Esophagus muscularis mucosa (tissue), 3 donors: Measurements from ENCODE around the gene STK24.

Experiments
- POLR2A ChIP-seq: fragments of 450-650 bp; IDR thresholded peaks from one replicate; pipeline ENCODE4 v1.6.1; 2017; ENCODE audit warnings: antibody characterized with exemption, moderate library complexity, mild to moderate bottlenecking, low read depth
- POLR2AphosphoS5 ChIP-seq, 2 donors: sonication (generic); formaldehyde crosslinking; IDR thresholded peaks; one replicate each; pipeline ENCODE4 v1.6.1; 2017; ENCODE audit warnings: antibody characterized with exemption in 2 of 2
- TF ChIP-seq, protein P1 (sequence below), 3 experiments: fragments of 200-600 bp in 2 of 3; fragments of 450-650 bp in 1 of 3; sonication (generic) in 2 of 3; IDR thresholded peaks; one replicate each; pipeline ENCODE4 v1.5.1; 2017 to 2019; ENCODE audit warnings: antibody characterized with exemption in 3 of 3, mild to moderate bottlenecking in 2 of 3, moderate library complexity in 1 of 3

DNA sequence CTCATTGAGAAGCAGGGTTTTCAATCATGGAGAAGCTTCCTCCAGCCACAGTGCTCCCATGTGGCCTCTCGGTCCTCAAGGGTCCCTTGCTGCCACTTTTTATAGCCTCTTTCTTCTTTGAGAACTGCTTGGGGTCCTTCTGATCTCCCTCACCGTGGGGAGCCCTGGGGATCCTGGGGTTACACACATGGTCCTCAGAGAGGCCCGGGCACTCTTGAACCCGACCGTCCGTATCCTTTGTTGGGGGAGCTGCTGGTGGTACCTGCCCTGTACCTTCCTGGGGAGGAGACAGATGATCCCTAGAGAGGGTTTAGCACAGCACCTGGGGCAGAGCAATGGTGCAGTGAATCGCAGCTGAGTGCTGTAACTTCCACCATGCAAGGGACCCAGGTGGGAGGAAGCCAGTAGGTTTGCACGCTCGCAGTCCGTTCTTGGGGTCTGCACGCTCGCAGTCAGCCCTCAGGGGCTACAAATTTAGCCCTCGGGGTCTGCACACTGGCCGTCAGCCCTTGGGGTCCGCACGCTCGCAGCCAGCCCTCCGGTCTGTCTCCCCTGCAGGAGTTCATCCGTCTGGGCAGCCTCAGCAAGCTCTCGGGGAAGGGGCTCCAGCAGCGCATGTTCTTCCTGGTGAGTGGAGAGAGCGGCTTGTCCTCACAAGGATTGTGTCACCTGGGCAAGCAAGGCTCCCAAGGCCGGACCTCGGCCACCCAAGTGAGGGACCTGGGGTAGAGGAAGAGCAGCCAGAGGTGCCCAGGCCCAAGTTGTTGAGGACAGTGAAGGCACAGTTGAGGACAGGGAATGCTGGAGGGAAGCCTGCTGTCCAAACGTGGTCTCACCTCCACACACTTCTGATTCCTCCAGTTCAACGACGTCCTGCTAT, 138.4 kb downstream of the STK24 start:
- TF ChIP-seq, protein P1, sequence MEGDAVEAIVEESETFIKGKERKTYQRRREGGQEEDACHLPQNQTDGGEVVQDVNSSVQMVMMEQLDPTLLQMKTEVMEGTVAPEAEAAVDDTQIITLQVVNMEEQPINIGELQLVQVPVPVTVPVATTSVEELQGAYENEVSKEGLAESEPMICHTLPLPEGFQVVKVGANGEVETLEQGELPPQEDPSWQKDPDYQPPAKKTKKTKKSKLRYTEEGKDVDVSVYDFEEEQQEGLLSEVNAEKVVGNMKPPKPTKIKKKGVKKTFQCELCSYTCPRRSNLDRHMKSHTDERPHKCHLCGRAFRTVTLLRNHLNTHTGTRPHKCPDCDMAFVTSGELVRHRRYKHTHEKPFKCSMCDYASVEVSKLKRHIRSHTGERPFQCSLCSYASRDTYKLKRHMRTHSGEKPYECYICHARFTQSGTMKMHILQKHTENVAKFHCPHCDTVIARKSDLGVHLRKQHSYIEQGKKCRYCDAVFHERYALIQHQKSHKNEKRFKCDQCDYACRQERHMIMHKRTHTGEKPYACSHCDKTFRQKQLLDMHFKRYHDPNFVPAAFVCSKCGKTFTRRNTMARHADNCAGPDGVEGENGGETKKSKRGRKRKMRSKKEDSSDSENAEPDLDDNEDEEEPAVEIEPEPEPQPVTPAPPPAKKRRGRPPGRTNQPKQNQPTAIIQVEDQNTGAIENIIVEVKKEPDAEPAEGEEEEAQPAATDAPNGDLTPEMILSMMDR (IDR thresholded peaks at IDR 0.05), result no peak
- TF ChIP-seq POLR2AphosphoS5 (IDR thresholded peaks at IDR 0.05) (no peak), POLR2A (no peak)
